Measurements from ENCODE around the gene CHPF2. TPM values are rescaled to one million over a fixed set of nuclear protein-coding genes. Genes with fewer than 3 reads are reported as not detected.

CHPF2 gene
- total RNA-seq, 1 donor from 2014 or later = 89.5 TPM

GRCh38 chr7:151235091-151235787, 3.0 kb downstream of the CHPF2 start:
- no peak for TF ChIP-seq CTCF (IDR thresholded peaks at IDR 0.05)
- H3K27ac Mint-ChIP-seq (ENCODE audit: unreplicated experiment) = no peak overlapping the region
- no peaks in the 10 kb centered on the region for H3K9me3 Mint-ChIP-seq (ENCODE audit: unreplicated experiment)
- peaks cover 19% of the 10 kb centered on the region for H3K36me3 Mint-ChIP-seq (ENCODE audit: unreplicated experiment)
- H3K4me3 Mint-ChIP-seq (ENCODE audit: unreplicated experiment) = peak overlapping the region; percentile 10
- H3K4me1 Mint-ChIP-seq (ENCODE audit: unreplicated experiment) = peaks cover 26% of the 10 kb centered on the region
- no peak for DNase-seq (ENCODE audit: extremely low spot score, unreplicated experiment)
- H3K27me3 Mint-ChIP-seq (ENCODE audit: unreplicated experiment) = no peaks in the 10 kb centered on the region

- H3K27me3 Mint-ChIP-seq (ENCODE audit: unreplicated experiment) = no peaks in the 10 kb centered on the region
- no peak for TF ChIP-seq CTCF (IDR thresholded peaks at IDR 0.05)
- H3K9me3 Mint-ChIP-seq (ENCODE audit: unreplicated experiment) = no peaks in the 10 kb centered on the region
- H3K4me1 Mint-ChIP-seq (ENCODE audit: unreplicated experiment) = peaks cover 26% of the 10 kb centered on the region
- H3K4me3 Mint-ChIP-seq (ENCODE audit: unreplicated experiment) = no peak overlapping the region
- peaks cover 27% of the 10 kb centered on the region for H3K36me3 Mint-ChIP-seq (ENCODE audit: unreplicated experiment)
- no peak for DNase-seq (ENCODE audit: extremely low spot score, unreplicated experiment)
- no peak overlapping the region for H3K27ac Mint-ChIP-seq (ENCODE audit: unreplicated experiment)
Observed at GRCh38 chr7:151236406-151236805, 4.1 kb downstream of the CHPF2 start.

GRCh38 chr7:151237244-151238189, 5.2 kb downstream of the CHPF2 start:
- H3K4me3 Mint-ChIP-seq (ENCODE audit: unreplicated experiment) = no peak overlapping the region
- peaks cover 29% of the 10 kb centered on the region for H3K36me3 Mint-ChIP-seq (ENCODE audit: unreplicated experiment)
- H3K27me3 Mint-ChIP-seq (ENCODE audit: unreplicated experiment) = no peaks in the 10 kb centered on the region
- no peak for TF ChIP-seq CTCF (IDR thresholded peaks at IDR 0.05)
- H3K27ac Mint-ChIP-seq (ENCODE audit: unreplicated experiment) = no peak overlapping the region
- no peak for DNase-seq (ENCODE audit: extremely low spot score, unreplicated experiment)
- peaks cover 17% of the 10 kb centered on the region for H3K4me1 Mint-ChIP-seq (ENCODE audit: unreplicated experiment)
- no peaks in the 10 kb centered on the region for H3K9me3 Mint-ChIP-seq (ENCODE audit: unreplicated experiment)

DNA sequence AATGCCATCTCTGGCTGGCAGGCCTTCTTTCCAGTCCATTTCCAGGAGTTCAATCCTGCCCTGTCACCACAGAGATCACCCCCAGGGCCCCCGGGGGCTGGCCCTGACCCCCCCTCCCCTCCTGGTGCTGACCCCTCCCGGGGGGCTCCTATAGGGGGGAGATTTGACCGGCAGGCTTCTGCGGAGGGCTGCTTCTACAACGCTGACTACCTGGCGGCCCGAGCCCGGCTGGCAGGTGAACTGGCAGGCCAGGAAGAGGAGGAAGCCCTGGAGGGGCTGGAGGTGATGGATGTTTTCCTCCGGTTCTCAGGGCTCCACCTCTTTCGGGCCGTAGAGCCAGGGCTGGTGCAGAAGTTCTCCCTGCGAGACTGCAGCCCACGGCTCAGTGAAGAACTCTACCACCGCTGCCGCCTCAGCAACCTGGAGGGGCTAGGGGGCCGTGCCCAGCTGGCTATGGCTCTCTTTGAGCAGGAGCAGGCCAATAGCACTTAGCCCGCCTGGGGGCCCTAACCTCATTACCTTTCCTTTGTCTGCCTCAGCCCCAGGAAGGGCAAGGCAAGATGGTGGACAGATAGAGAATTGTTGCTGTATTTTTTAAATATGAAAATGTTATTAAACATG, 6.0 kb downstream of the CHPF2 start:
- no peak for TF ChIP-seq CTCF (IDR thresholded peaks at IDR 0.05)
- H3K27me3 Mint-ChIP-seq (ENCODE audit: unreplicated experiment) = no peaks in the 10 kb centered on the region
- peaks cover 15% of the 10 kb centered on the region for H3K4me1 Mint-ChIP-seq (ENCODE audit: unreplicated experiment)
- no peaks in the 10 kb centered on the region for H3K9me3 Mint-ChIP-seq (ENCODE audit: unreplicated experiment)
- H3K4me3 Mint-ChIP-seq (ENCODE audit: unreplicated experiment) = no peak overlapping the region
- DNase-seq (ENCODE audit: extremely low spot score, unreplicated experiment) = no peak
- H3K36me3 Mint-ChIP-seq (ENCODE audit: unreplicated experiment) = peaks cover 29% of the 10 kb centered on the region
- H3K27ac Mint-ChIP-seq (ENCODE audit: unreplicated experiment) = no peak overlapping the region
